Measurements from ENCODE around the gene ABCA2.
"Not testable (repeated sequence)": the region's sequence is repeated elsewhere in the genome, so short reads cannot be mapped to it uniquely, and the experiment has no call there.

ABCA2 gene

GRCh38 chr9:137038916-137039315 is 10.9 kb upstream of the ABCA2 start:
- Histone ChIP-seq H3K9ac (0 out of 22 replicates have a peak overlapping the region, but pooled peaks of 2 of the 11 experiments have one; percentile 23 to 26), H4K20me1 (peaks cover 34 to 91% (median 76%) of the 10 kb centered on the region in 11 experiments), H3K4me2 (peak overlapping the region in 1 of 11 experiments; percentile 15; a peak in 1 of 22 replicates), H3K9me3 (replicated peaks in 1 of 11) (no peaks in the 10 kb centered on the region), H3K27ac (no peak overlapping the region), H3K36me3 (peaks cover 32 to 58% (median 52%) of the 10 kb centered on the region in 11 experiments), H3K4me3 (no peak overlapping the region; a peak in 1 of 20 replicates), H3K27me3 (no peaks in the 10 kb centered on the region), H3K4me1 (peaks cover 55 to 84% (median 69%) of the 10 kb centered on the region in 10 experiments)
- no peak for TF ChIP-seq Cebpa-rat (IDR thresholded peaks at IDR 0.05)

- Histone ChIP-seq H3K4me3 (no peak overlapping the region), H3K36me3 (peaks cover 32 to 58% (median 52%) of the 10 kb centered on the region in 11 experiments), H3K9ac (peak overlapping the region in 2 of 11 experiments; percentile 20 to 30; a peak in 2 of 22 replicates), H3K4me2 (0 out of 22 replicates have a peak overlapping the region, but pooled peaks of 3 of the 11 experiments have one; percentile 4 to 92 (median 5)), H4K20me1 (peaks cover 20 to 77% (median 62%) of the 10 kb centered on the region in 11 experiments), H3K27ac (no peak overlapping the region; a peak in 1 of 22 replicates), H3K4me1 (peaks cover 47 to 76% (median 69%) of the 10 kb centered on the region in 10 experiments), H3K9me3 (replicated peaks in 1 of 11) (no peaks in the 10 kb centered on the region), H3K27me3 (no peaks in the 10 kb centered on the region)
- TF ChIP-seq Cebpa-rat (IDR thresholded peaks at IDR 0.05), result no peak
These were observed 9.4 kb upstream of the ABCA2 start for GRCh38 chr9:137037483-137037882.

GRCh38 chr9:137037035-137037434 is 9.0 kb upstream of the ABCA2 start:
- H3K4me1 ChIP-seq, result peaks cover 43 to 75% (median 67%) of the 10 kb centered on the region in 10 experiments
- peak overlapping the region in 4 of 11 experiments; percentile 25 to 72 (median 36); a peak in 4 of 22 replicates for H3K9ac ChIP-seq
- H3K4me3 ChIP-seq, result no peak overlapping the region
- H3K9me3 ChIP-seq (replicated peaks in 1 of 11), result no peaks in the 10 kb centered on the region
- no peaks in the 10 kb centered on the region for H3K27me3 ChIP-seq
- H3K4me2 ChIP-seq, result peak overlapping the region in 3 of 11 experiments; percentile 4 to 92 (median 5); a peak in 1 of 22 replicates
- peaks cover 16 to 72% (median 60%) of the 10 kb centered on the region in 11 experiments for H4K20me1 ChIP-seq
- no peak for TF ChIP-seq Cebpa-rat (IDR thresholded peaks at IDR 0.05)
- peak overlapping the region in 1 of 11 experiments; percentile 16; a peak in 1 of 22 replicates for H3K27ac ChIP-seq
- peaks cover 32 to 58% (median 51%) of the 10 kb centered on the region in 11 experiments for H3K36me3 ChIP-seq

- Histone ChIP-seq H3K27ac (peak overlapping the region in 3 of 11 experiments; percentile 10 to 97 (median 32); a peak in 5 of 22 replicates), H3K9ac (peak overlapping the region; percentile 21 to 82 (median 72); a peak in 16 of 22 replicates), H3K9me3 (replicated peaks in 1 of 11) (no peaks in the 10 kb centered on the region), H4K20me1 (peaks cover 6 to 61% (median 49%) of the 10 kb centered on the region in 11 experiments; a peak in 20 of 22 replicates), H3K27me3 (no peaks in the 10 kb centered on the region), H3K4me3 (peak overlapping the region in 3 of 10 experiments; percentile 70 to 81 (median 81); a peak in 3 of 20 replicates), H3K36me3 (peaks cover 32 to 61% (median 51%) of the 10 kb centered on the region in 11 experiments), H3K4me1 (peaks cover 37 to 73% (median 65%) of the 10 kb centered on the region in 10 experiments), H3K4me2 (peak overlapping the region; percentile 82 to 97 (median 92))
- TF ChIP-seq Cebpa-rat (IDR thresholded peaks at IDR 0.05), result no peak
These were observed 7.9 kb upstream of the ABCA2 start for GRCh38 chr9:137035937-137036336.

GRCh38 chr9:137035507-137035834 is 7.4 kb upstream of the ABCA2 start:
- Histone ChIP-seq H3K36me3 (peaks cover 29 to 61% (median 49%) of the 10 kb centered on the region in 11 experiments), H3K27ac (peak overlapping the region in 4 of 11 experiments; percentile 32 to 97 (median 76); a peak in 6 of 22 replicates), H3K4me3 (peak overlapping the region in 8 of 10 experiments; percentile 44 to 81 (median 72); a peak in 13 of 20 replicates), H3K9me3 (replicated peaks in 1 of 11) (no peaks in the 10 kb centered on the region), H3K27me3 (no peaks in the 10 kb centered on the region), H3K4me1 (peaks cover 36 to 72% (median 65%) of the 10 kb centered on the region in 10 experiments), H4K20me1 (peaks cover under 1 to 56% (median 44%) of the 10 kb centered on the region in 11 experiments; a peak in 20 of 22 replicates), H3K4me2 (peak overlapping the region; percentile 82 to 97 (median 92)), H3K9ac (peak overlapping the region; percentile 21 to 82 (median 72); a peak in 18 of 22 replicates)
- TF ChIP-seq Cebpa-rat (IDR thresholded peaks at IDR 0.05), result no peak

- peak overlapping the region; percentile 26 to 81 (median 62); a peak in 18 of 20 replicates for H3K4me3 ChIP-seq
- H3K9ac ChIP-seq, result peak overlapping the region; percentile 42 to 82 (median 72)
- H3K4me2 ChIP-seq, result peak overlapping the region; percentile 82 to 97 (median 92)
- peaks cover 0 to 53% (median 41%) of the 10 kb centered on the region in 11 experiments; a peak in 19 of 22 replicates for H4K20me1 ChIP-seq
- TF ChIP-seq Cebpa-rat (IDR thresholded peaks at IDR 0.05), result no peak
- H3K4me1 ChIP-seq, result peaks cover 34 to 76% (median 66%) of the 10 kb centered on the region in 10 experiments
- H3K9me3 ChIP-seq (replicated peaks in 1 of 11), result no peaks in the 10 kb centered on the region
- H3K27me3 ChIP-seq, result no peaks in the 10 kb centered on the region
- peak overlapping the region in 10 of 11 experiments; percentile 38 to 97 (median 78); a peak in 20 of 22 replicates for H3K27ac ChIP-seq
- peaks cover 26 to 63% (median 48%) of the 10 kb centered on the region in 11 experiments for H3K36me3 ChIP-seq
These were observed 6.9 kb upstream of the ABCA2 start for GRCh38 chr9:137034709-137035506.

- Histone ChIP-seq H3K4me2 (peak overlapping the region; percentile 91 to 100 (median 98)), H3K27ac (peak overlapping the region in 10 of 11 experiments; percentile 72 to 98 (median 94); a peak in 20 of 22 replicates)
These were observed 6.1 kb upstream of the ABCA2 start for GRCh38 chr9:137034039-137034708.

GRCh38 chr9:137033481-137033880 is 5.4 kb upstream of the ABCA2 start:
- peak overlapping the region; percentile 91 to 100 (median 98) for H3K4me2 ChIP-seq
- H4K20me1 ChIP-seq, result peaks cover 0 to 47% (median 35%) of the 10 kb centered on the region in 11 experiments; a peak in 18 of 22 replicates
- peaks cover 13 to 56% (median 33%) of the 10 kb centered on the region in 11 experiments for H3K36me3 ChIP-seq
- H3K9me3 ChIP-seq (replicated peaks in 1 of 11); H3K27me3 ChIP-seq: not testable (repeated sequence)
- H3K4me3 ChIP-seq, result peak overlapping the region; percentile 46 to 84 (median 74); a peak in 19 of 20 replicates
- H3K9ac ChIP-seq, result peak overlapping the region; percentile 76 to 92 (median 88)
- peaks cover 42 to 81% (median 74%) of the 10 kb centered on the region in 10 experiments for H3K4me1 ChIP-seq
- peak overlapping the region in 10 of 11 experiments; percentile 72 to 98 (median 94); a peak in 20 of 22 replicates for H3K27ac ChIP-seq

More at GRCh38 chr9:137034039-137034708, 6.1 kb upstream of the ABCA2 start:
- Histone ChIP-seq H3K9ac (peak overlapping the region; percentile 76 to 92 (median 88)), H3K4me3 (peak overlapping the region; percentile 46 to 84 (median 74); a peak in 19 of 20 replicates), H3K9me3 (replicated peaks in 1 of 11) (no peaks in the 10 kb centered on the region), H3K36me3 (peaks cover 18 to 60% (median 40%) of the 10 kb centered on the region in 11 experiments), H3K4me1 (peaks cover 35 to 79% (median 70%) of the 10 kb centered on the region in 10 experiments), H4K20me1 (peaks cover 0 to 47% (median 35%) of the 10 kb centered on the region in 11 experiments; a peak in 19 of 22 replicates), H3K27me3 (no peaks in the 10 kb centered on the region)
- TF ChIP-seq Cebpa-rat (IDR thresholded peaks at IDR 0.05), result 0 out of 22 replicates have a peak, but pooled peaks of 2 of the 11 experiments have one; percentile 8 to 12

All from BLaER1 treated with 17β-estradiol and CSF1 and Interleukin-3, amounts not matched to agents 10 nM and 100 nM (cell line).